GM19397 (cell line): ENCODE results near the gene AOAH.

Experiments used
- ATAC-seq: cut with Tn5 transposase; IDR thresholded peaks from one replicate; pipeline ENCODE4 v1.9.1; 2021; ENCODE audit warnings: mild to moderate bottlenecking, moderate library complexity; ENCODE audit not compliant: unreplicated experiment

AOAH gene

DNA sequence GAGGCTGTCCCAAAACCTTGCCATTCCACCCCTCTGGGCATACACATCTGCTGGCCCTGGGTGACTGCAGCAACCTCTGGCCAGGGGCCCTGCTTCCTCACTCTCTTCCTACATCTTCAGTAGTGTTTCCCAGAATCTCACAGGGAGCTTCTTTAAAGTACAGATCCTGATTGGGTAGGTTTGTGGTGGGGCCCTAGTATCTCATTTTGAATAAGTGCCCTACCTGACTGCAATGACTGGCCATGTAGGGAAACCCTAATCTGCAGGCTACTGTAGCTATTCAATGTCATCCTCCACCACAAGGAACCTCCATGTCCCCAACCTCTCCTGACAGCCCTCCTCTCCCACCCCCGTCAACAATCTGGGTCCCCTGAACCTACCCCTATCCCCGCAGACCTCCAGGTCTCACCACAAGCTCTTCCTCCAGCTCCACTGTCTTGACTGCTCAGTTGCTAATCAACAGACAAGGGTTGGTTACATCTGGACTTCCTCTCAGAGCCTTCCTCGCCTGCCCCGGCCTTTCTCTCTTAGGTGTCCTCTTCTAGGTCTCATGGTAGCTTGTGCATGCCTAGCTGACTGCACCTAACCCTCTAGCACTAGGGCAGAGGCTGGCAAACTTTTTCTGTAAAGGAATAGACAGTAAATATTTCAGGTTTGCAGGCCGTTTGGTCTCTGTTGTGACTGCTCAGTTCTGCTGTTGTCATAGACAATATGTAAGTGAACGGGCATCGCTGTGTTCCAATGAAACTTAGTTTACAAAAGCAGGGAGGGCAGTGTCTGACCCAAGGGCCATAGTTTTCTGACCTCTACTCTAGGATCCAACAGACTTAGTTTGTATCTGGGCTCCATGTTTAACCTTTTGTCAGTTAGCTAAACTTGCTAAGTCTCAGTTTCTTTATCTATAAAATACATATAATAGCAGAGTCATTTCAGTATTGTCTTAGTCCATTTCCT, 121.1 kb downstream of the AOAH start:
- no peak for ATAC-seq

DNA sequence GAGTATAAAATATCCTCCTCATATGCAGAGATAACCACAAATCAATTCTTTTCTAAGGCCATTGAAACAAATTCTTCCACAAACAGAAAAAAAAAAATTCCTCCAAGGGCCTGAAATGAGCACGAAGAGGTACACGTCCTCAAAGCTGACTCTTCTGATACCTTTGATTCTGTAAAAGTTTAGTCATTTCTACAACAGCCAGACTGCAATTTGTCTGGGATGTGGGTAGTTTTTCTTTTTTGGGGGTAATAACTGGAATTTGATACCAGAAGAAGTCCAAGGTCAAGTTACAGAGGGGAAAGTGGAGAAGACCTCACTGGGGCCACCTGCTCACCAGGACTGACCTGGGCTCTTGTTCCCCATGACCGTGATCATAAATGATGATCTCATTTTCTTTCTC, 121.8 kb downstream of the AOAH start:
- no peak for ATAC-seq

DNA sequence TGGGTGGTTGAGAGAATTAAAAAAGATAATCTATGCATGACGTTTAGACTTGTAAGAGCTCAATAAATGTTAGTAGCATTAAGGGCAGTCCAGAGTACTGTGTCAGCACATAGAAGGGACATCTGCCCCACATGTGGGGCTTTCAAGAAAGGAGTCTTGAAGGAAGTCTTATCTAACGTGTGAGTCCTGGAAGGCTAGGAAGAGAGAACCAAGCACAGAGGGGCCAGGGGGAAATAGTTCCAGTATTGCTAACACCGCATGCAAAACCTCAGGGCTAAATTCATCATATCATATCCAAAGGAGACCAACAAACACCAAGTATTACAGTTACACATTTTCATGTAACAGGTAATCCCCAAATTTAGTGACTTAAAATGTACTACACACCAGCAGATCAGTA, 122.7 kb downstream of the AOAH start:
- no peak for ATAC-seq

DNA sequence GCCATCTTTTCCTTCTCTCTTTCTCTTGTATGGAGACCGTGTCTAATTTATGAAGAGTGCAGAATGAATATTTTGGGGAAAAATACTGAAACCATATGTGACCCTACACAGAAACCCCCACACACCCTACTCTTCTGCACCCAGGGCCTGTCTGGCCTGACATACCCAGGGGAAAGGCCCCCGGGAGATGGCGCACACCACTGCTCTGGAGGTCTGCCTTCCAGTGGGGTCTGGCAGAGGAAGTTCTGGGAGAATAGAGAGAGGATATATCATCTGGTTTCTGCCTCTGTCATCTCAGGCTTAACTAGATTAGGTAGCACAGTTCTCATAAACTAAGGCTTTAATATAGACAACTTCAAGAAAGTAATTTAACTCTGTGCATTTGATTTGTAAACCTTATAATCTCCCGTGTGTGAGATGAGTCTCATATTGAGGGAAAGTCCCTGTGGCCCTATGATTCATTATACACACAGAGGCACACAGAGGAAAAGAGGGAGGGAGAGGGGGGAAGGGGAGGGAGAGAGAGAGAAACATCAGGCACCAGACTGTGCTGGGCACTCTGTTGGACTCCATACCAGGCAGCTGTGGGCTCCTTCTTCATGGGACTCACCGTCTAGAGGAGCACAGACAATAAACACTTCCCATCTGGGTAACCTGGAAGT, 123.3 kb downstream of the AOAH start:
- ATAC-seq: no peak

DNA sequence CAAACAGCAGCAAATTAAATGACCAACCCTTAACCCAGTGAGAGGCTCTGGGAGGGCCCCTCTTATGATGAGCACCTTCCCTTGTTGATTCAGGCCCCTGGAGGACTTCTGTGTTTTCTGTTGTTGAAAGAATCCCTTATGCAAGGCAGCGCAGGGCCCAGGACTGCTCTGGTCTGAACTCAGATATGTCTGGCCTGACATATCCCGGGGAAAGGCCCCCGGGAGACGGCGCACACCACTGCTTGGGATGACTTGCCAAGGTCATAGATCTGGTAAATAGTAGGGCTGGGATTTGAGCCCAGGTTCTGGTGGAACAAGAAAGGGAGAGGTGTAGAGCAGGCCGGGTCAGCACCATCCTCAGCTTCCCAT, 124.0 kb downstream of the AOAH start:
- no peak for ATAC-seq

DNA sequence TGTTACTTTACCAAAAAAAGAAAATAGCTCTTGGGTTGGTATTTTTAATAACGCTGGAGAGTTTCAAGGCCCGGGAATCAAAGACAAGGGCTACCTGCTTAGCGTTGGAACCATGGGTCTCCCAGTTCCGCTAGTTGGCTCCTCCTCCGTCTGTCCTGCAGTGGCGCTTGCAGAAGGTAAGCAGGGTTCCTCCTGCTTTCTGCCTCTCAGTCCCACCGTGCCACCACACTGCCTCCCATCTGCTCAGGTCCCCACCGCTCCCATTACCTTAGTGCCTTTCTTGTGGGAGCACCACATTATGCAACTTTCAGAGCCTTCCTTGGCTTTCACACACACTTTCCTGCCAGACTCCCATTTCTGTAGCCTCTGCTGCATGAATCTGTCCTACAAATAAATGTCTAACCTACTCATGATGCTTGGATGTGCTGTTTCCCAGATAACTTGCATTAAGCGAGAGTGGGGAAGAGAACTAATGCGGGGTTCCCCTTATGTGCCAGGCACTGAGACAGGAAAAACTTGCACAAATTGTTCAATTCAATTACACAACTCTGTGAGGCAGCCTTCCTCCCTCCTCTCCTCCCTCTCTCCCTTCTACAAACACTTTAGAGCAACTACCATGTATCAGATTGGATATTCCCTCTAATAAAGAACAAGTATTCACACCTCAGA, 124.5 kb downstream of the AOAH start:
- no peak for ATAC-seq

DNA sequence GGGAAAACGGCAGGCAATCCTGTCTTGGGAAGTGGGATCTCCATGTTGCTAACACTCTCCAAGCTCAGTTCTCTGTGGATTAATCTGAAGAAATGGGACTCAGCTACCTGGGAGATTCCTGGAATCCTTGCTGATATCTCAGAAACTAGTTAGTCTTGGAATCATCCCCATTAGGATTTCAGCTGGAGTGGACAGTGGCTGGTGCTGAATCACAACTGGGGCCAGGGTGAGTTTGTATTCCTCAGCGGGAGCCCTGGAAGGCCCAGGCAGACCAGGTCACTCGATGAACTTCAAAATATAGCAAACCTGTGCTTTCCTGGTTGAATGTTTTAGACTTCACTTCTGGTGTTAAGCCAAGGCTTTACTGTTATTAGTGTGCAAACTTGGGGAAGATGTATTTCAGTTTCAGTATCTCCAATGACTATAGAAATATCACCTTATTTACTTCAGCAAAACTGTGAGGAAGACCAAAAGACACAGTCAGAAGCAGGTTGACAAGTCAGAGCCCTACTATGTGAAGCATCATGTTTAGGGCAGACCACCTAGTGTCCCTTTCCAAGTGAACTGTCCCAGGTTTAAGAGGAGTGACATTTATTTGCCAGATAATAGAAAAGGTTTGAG, 126.1 kb downstream of the AOAH start:
- no peak for ATAC-seq

DNA sequence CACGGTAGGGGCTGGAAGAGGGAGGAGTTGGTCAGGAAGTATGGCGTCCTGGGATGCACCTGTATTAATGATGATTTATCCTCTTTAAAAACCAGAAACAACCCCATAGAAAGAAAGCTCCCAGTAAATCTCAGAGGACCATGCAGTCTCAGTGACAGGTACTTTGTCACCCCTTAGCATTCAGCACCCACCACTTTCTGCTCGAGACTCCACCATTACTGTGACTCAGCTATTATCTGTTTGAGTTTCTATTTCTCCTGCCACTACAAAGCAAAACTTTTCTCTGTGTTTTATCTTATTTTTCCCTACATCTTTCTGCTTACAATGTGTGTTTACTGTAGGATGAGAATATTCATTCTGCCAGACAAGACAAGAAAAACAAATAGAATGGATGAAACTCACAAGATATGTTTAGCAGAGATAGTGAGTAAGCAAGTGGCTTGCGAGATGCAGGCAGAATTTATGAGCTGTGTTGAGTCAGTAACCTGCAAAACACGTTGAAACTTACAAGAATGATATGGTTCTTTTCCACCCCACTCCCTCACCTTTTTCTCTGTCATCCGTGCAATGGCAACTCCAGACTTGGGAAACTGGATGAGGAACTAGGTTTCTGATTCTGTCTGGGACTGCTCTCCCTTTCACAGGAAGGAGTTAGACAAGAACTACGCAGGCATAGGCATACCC, 127.1 kb downstream of the AOAH start:
- ATAC-seq: no peak

DNA sequence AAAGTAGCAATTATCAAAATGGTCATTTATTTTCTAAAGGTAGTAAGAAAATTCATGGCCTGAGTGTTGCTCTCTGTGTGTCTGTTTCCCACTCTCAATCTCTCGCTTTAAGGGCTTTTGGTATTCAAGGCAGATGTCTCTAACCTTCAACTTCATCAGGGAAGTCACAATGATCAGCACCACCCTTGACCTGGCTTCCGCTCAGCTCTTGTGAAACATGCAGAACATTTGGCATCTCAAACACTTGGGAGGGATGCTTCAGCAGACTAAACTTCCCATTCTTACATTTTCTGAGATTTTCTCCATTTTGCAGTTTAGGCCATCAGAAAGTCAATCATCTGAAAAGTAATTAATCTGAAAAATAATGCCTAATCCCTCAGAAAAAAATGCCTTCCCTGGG, 129.8 kb downstream of the AOAH start:
- ATAC-seq: no peak

DNA sequence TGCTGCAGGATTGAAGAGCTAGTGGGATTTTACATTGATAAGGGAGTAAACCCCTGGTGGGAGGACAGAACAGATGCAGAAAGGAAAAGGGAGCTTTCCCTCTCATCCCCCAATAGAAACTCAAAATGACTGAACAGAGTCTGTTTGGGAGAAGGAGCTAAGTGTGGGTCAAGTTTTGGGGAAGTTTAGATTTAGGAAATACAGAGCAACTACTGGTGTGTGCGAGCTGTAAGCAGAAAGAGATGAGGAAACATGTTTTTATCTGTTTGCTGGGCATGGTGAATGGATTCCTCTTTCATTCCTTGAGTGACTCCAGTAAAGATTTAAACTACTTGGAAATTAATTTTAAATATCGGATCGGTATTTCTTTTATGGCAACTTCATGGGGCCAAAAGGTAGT, 132.7 kb downstream of the AOAH start:
- ATAC-seq: no peak

DNA sequence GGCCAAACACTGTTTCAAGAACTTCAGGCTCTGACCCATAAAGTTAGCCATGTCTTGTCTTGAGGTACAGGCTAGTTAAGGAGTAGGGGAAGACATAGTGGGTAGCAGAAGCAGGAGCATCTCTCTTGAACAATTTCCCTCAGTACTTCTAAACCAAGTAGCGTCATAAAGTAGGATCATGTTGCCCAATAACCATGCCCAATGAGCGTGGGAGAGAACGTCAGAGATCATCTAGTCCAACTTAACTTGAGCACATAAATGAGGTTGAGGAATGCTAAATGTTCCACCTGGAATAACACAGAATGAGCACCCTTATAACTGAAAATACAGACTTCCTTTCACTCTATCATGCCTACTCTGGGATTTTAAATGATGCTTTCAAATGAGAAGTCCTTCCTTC, 134.9 kb downstream of the AOAH start:
- ATAC-seq: no peak

DNA sequence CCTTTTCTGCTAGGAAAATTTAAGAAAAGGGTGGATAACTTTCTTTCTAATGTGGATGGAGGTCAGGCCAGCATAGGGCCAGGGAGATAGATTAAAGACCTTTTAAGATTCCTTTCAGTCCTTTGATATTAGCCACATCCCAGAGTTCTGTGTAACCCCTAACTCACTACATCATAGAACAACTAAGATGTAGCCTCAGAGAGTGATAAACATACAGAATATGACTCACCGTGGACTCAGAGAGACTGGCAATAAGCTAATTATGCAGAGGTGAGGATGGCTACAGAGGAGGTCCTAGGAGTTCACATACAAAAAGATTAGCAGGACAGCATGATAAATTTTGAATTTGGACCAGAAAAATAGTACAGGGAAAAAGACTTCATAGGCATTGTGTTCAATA, 141.0 kb downstream of the AOAH start:
- no peak for ATAC-seq

DNA sequence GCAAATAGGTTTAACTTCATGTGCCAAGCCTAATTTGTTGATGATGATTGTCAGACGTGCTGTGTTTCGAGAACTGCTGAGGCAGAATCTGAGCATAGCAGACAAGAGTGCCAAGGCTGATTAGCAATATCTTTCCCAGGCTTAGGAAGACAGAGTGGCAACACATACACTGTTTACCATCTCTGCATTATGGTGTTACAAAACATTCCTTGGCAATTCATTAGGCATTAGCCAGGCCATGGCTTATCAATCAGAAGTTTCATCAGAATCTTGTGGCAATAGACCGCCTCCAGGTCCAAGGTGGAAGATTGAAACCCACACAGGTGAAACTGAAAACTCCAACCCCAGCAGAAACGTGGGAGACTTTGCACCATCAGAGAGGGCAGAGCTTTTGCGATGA, 148.5 kb downstream of the AOAH start:
- no peak for ATAC-seq

DNA sequence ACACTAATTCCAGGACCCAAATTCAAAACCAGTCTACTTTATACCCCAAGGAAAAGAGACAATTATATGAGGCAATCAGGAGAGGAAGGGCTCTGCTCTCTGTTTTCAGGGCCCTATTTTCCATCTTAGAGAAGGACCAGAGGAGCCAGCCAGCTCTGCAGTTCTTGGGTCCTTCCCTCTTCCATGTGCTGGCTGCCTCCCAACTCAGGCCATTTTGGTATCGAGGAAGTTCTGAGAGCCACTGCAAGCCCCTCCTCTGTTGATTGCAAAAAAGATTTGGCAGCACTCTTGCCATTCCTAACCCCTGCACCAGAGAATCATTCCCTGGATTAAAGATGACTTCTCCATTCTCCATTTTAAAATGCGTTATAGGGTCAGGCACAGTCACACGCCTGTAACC, 151.2 kb downstream of the AOAH start:
- ATAC-seq: no peak

DNA sequence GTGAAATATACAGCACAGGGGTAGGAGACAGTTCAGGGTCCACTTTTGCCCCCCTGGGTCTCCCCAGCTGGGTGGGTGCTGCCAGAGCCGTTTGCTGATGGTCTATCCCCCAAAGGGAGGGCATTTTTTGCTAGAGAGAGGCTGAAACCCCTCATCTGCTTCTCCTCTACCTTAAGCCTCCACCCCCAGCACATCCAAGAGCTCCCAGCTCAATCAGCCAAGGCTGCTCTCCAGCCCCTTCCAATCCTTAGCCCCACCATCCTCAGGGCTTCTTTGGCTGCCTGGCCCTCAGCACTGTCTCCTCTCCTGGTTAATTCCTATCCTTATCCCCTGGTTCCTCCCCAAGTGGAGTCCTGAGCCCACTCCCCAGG, 153.1 kb downstream of the AOAH start:
- ATAC-seq: no peak

DNA sequence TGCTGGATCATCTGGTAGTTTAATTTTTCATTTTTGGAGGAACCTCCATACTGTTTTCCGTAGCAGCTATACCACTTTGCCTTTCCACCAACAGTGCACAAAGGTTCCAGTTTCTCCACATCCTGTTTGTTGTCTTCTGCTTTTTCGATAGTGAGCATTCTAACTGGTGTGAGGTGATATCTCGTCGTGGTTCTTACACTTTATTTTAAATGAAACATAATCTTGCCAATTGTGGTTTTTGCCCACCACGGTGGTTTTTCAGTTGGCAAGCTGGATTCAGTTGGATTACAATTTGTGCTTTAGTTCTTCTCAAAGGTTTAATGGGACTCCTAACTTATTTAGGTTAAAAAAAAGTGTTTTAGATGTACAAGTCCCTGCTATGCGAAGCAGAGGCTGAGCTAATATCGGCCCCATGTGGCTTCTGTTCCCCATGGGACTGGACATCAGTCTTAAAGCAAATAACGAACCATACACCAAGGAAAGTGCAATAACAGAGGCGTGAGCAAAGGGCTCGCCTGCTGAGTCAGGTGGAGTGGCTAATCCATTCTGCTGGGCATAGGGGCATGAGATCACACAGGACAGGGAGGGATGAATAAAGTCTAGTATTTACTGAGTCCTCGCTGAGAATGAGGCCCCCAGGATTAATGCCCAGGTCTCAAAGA, 153.6 kb downstream of the AOAH start:
- ATAC-seq: no peak

DNA sequence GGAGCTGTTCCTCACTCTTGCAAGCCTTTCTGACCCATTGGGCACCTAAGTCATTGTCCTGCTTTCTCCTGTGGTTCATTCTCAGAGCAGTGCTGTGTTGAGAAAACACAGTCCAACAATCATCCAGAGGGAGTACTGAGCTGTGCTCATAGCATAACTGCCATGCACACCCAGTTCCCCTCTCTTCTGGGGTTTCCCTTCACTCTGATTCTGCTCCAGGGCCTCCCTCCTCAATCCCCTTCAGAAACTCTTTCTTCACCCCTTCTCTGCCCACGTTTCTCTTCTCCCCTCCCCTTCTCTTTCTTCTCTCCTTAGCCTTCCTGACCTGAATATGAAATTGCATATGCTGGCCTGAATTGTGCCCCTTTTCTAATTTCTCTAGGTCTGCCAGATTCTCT, 155.8 kb downstream of the AOAH start:
- no peak for ATAC-seq

DNA sequence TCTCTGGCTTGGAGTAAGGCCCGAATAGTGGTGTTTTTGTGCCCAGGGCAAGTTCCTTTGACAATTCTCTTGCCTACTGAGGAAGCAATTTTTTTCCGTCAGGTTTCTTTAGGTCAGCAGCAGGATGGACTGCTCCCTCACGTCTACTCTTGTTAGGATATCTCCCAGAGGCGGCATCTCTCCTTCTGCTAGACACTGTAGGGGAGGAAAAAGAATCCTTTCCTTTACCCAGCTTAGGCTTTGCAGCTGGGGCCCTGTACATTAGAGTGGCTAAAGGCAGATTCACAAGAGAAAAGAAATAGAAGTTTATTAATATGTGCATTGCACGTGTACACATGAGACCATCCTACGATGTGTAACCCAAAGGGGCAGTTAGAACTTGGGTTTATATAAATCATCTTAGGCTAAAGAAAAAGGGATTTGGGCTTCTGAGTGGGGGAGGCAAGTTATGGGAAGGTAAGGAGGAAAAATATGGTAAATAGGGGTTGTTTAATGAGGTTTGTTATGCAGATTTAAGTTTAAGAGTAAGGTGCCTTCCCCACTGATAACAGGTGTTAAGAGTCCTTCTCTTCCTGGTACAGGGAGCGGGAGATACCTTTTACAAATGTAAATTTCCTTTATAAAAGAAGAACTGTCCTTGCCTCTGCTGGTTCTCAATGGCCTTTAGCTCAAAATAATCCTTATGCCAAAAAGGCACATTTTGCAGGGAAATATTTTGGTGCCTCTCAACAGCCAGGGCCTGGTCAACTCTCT, 156.4 kb downstream of the AOAH start:
- no peak for ATAC-seq

DNA sequence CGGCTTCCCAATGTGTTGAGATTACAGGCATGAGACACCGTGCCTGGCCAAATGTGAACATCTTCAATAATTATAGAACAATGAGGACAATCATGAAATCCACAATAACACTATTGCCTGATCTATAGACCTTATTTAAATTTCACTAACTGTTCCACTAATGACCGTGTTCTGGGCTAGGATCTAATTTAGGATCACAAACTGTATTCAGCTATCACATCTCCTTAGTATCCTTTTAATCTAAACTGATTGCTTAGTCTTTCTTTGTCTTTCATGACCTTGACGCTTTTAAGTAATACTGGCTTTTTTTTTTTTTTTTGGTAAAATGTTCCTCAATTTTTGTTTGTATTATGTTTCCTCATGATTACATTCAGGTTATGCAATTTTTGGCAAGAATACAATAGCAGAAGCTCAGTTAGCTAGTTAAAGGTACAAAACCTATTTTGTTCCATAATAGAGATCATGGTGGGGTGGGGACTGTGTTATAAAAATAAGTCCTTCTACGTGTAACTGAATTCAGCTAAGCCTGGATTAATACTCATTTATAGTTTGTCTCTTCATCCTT, 158.4 kb downstream of the AOAH start:
- no peak for ATAC-seq
